ENCODE results near the gene ASTN2. TPM values are rescaled to one million over a fixed set of nuclear protein-coding genes. Genes with fewer than 3 reads are reported as not detected.
A peak's percentile ranks its signal among the peaks of the same experiment; 100 is the strongest.
"Not testable (repeated sequence)": the region's sequence is repeated elsewhere in the genome, so short reads cannot be mapped to it uniquely, and the experiment has no call there.

Gene ASTN2
- polyA plus RNA-seq, 1 donor from 2014 or later = 6.8 TPM

DNA sequence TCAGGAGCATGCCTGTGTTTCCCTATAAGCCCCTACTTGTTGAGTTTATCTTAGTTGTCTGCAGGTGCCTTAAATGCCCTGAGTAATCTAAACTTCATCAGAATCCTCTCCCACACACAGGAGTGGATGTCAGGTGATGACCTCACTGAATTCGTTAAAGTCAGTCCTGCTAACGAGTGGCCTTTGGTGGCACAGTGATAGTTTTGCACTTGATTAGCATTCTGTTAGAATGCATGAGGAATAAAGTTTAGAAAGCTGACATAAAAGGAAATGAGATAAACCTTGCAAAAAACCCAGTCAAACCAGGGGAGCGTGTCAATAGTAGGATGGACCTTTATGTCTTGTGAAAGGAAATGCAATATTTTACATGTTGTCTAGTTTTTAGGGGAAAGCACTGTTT lies 723.2 kb downstream of the ASTN2 start:
- Histone ChIP-seq H3K36me3 (ENCODE audit: insufficient read depth, low read length) (no peaks in the 10 kb centered on the region), H3K4me3 (ENCODE audit: low read length) (no peak overlapping the region), H3K9me2 (ENCODE audit: insufficient read depth, low read length) (no peaks in the 10 kb centered on the region), H4K20me1 (ENCODE audit: insufficient read depth) (no peaks in the 10 kb centered on the region), H3K9ac (ENCODE audit: low read length) (no peak overlapping the region), H3F3A (ENCODE audit: insufficient read depth, low read length, poor library complexity, severe bottlenecking) (no peaks in the 10 kb centered on the region), H3K9me3 (ENCODE audit: low read length) (no peaks in the 10 kb centered on the region), H3K27me3 (ENCODE audit: insufficient read depth, low read depth, low read length) (no peaks in the 10 kb centered on the region), H2AFZ (ENCODE audit: low read depth, low read length) (no peak overlapping the region), H3K27ac (ENCODE audit: low read length) (no peak overlapping the region), H3K79me2 (replicated peaks; ENCODE audit: insufficient read depth, low read length) (peaks cover 21% of the 10 kb centered on the region), H3K4me2 (ENCODE audit: low read length) (no peak overlapping the region)
- TF ChIP-seq EZH2 (IDR thresholded peaks at IDR 0.05; ENCODE audit: borderline replicate concordance, insufficient read depth, low read length, poor library complexity, severe bottlenecking) (no peak), EP300 (conservative IDR thresholded peaks at IDR 0.05; ENCODE audit: poor library complexity, severe bottlenecking) (no peak), SMC3 (conservative IDR thresholded peaks at IDR 0.05; ENCODE audit: poor library complexity) (no peak), TAF1 (IDR thresholded peaks at IDR 0.05; ENCODE audit: low read depth) (no peak), MXI1 (conservative IDR thresholded peaks at IDR 0.05; ENCODE audit: poor library complexity, severe bottlenecking) (no peak), RAD21 (conservative IDR thresholded peaks at IDR 0.05) (no peak)
- TF ChIP-seq, protein P1, sequence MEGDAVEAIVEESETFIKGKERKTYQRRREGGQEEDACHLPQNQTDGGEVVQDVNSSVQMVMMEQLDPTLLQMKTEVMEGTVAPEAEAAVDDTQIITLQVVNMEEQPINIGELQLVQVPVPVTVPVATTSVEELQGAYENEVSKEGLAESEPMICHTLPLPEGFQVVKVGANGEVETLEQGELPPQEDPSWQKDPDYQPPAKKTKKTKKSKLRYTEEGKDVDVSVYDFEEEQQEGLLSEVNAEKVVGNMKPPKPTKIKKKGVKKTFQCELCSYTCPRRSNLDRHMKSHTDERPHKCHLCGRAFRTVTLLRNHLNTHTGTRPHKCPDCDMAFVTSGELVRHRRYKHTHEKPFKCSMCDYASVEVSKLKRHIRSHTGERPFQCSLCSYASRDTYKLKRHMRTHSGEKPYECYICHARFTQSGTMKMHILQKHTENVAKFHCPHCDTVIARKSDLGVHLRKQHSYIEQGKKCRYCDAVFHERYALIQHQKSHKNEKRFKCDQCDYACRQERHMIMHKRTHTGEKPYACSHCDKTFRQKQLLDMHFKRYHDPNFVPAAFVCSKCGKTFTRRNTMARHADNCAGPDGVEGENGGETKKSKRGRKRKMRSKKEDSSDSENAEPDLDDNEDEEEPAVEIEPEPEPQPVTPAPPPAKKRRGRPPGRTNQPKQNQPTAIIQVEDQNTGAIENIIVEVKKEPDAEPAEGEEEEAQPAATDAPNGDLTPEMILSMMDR (IDR thresholded peaks at IDR 0.05; ENCODE audit: poor library complexity, severe bottlenecking) = no peak

DNA sequence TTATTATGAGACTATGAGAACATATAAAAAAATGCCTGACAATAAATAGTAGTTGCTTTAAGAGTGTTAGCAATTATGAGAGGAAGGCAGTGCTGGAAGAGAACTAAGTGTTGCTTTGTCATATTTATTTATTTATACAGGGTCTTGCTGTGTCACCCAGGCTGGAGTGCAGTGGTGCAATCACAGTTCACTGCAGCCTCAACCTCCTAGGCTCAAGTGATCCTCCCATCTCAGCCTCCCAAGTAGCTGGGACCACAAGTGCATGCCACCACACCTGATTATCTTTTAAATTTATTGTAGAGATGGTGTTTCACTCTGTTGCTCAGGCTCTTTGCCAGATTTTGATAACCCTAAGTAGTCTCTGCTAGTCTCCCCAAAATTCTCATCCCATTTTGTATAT lies 724.1 kb downstream of the ASTN2 start:
- H4K20me1 ChIP-seq (ENCODE audit: insufficient read depth); H3K4me2 ChIP-seq (ENCODE audit: low read length); H2AFZ ChIP-seq (ENCODE audit: low read depth, low read length); H3K36me3 ChIP-seq (ENCODE audit: insufficient read depth, low read length); H3K4me3 ChIP-seq (ENCODE audit: low read length); H3F3A ChIP-seq (ENCODE audit: insufficient read depth, low read length, poor library complexity, severe bottlenecking); H3K9me2 ChIP-seq (ENCODE audit: insufficient read depth, low read length); H3K27ac ChIP-seq (ENCODE audit: low read length); H3K9ac ChIP-seq (ENCODE audit: low read length); H3K27me3 ChIP-seq (ENCODE audit: insufficient read depth, low read depth, low read length); H3K9me3 ChIP-seq (ENCODE audit: low read length): not testable (repeated sequence)
- peaks cover 21% of the 10 kb centered on the region for H3K79me2 ChIP-seq (replicated peaks; ENCODE audit: insufficient read depth, low read length)

DNA sequence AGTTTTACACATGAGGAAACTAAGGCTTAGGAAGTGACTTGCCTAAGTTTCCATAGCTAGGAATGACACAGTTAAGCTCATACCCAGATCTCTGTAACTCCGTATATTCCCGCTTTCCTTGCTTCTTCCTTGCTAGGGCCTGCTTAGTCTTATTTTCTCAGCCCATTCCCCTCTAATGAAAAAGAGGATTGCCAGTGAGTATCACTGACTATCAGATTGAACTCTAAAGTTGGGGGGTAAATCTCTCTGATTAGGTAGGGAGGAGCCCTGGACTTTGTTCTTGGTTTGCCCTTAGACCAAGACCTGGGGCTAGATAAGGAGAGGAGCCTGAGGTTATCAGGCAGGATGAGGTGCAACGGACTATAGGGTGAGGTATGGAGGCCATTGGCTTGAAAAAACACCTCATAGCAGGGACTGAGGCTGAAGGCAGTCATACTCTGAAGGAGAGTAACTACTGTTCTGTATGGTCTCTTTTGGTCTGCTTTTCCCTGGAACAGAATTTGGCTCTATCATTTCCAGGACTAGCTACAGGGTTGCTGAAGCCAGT lies 725.3 kb downstream of the ASTN2 start:
- Histone ChIP-seq H3F3A (ENCODE audit: insufficient read depth, low read length, poor library complexity, severe bottlenecking) (no peaks in the 10 kb centered on the region), H3K27me3 (ENCODE audit: insufficient read depth, low read depth, low read length) (no peaks in the 10 kb centered on the region), H2AFZ (ENCODE audit: low read depth, low read length) (no peak overlapping the region), H3K27ac (ENCODE audit: low read length) (no peak overlapping the region), H3K9ac (ENCODE audit: low read length) (no peak overlapping the region), H3K9me2 (ENCODE audit: insufficient read depth, low read length) (no peaks in the 10 kb centered on the region), H3K4me2 (ENCODE audit: low read length) (no peak overlapping the region), H3K4me3 (ENCODE audit: low read length) (peak overlapping the region; percentile 72), H4K20me1 (ENCODE audit: insufficient read depth) (no peaks in the 10 kb centered on the region), H3K36me3 (ENCODE audit: insufficient read depth, low read length) (no peaks in the 10 kb centered on the region), H3K9me3 (ENCODE audit: low read length) (no peaks in the 10 kb centered on the region), H3K79me2 (replicated peaks; ENCODE audit: insufficient read depth, low read length) (peaks cover 21% of the 10 kb centered on the region)
- TF ChIP-seq, protein P1 (IDR thresholded peaks at IDR 0.05; ENCODE audit: poor library complexity, severe bottlenecking) = no peak
- no peak for TF ChIP-seq POLR2AphosphoS5 (IDR thresholded peaks at IDR 0.05)
- no peak for TF ChIP-seq RAD21 (conservative IDR thresholded peaks at IDR 0.05)
- no peak for TF ChIP-seq EP300 (conservative IDR thresholded peaks at IDR 0.05; ENCODE audit: poor library complexity, severe bottlenecking)
